ENCODE data around the gene RAP1B. TPM values are rescaled to one million over a fixed set of nuclear protein-coding genes. Genes with fewer than 3 reads are reported as not detected.

Gene RAP1B
- total and polyA plus RNA-seq, 2 of the 13 experiments (the other 11 are each of a cell fraction or from before 2014, with no cell fraction given): 71.1 to 92.7 TPM

DNA sequence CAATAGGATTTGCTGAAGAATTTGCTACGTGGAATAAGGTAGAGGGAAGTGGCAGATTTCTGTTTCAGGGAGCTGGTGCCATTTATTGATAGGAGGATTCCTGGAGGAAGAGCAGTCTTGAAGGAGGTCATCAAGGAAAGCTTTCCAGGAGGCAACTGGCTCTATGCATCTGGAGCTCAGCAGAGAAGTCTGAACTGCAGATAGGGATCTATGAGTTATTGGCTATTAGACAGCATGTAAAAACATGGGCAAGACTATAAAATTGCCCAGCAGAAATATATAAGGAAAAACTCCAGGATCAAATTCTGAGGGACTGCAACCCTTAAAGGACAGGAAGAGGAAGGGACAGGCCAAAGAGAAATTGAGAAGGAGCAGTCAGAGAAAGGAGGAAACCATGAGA lies 8.9 kb upstream of the RAP1B start (continued):
- TF ChIP-seq SIN3A (IDR thresholded peaks at IDR 0.05; ENCODE audit: borderline replicate concordance, low read depth, low read length) (no peak), CBX1 (IDR thresholded peaks at IDR 0.05; ENCODE audit: low read depth) (no peak), NR3C1 (CRISPR knock-in tag; IDR thresholded peaks at IDR 0.05) (no peak), ZNF737 (CRISPR knock-in tag; IDR thresholded peaks at IDR 0.05; ENCODE audit: borderline replicate concordance) (no peak), PAF1 (CRISPR knock-in tag; IDR thresholded peaks at IDR 0.05) (no peak), RFXANK (CRISPR knock-in tag; IDR thresholded peaks at IDR 0.05) (no peak), ZFP41 (CRISPR knock-in tag; IDR thresholded peaks at IDR 0.05; ENCODE audit: borderline replicate concordance) (no peak), MEIS1 (CRISPR knock-in tag; IDR thresholded peaks at IDR 0.05; ENCODE audit: borderline replicate concordance) (no peak), TBX2 (CRISPR knock-in tag; IDR thresholded peaks at IDR 0.05; ENCODE audit: borderline replicate concordance) (no peak), SAP130 (CRISPR knock-in tag; IDR thresholded peaks at IDR 0.05; ENCODE audit: low read depth) (no peak)
- TF ChIP-seq, protein P1, sequence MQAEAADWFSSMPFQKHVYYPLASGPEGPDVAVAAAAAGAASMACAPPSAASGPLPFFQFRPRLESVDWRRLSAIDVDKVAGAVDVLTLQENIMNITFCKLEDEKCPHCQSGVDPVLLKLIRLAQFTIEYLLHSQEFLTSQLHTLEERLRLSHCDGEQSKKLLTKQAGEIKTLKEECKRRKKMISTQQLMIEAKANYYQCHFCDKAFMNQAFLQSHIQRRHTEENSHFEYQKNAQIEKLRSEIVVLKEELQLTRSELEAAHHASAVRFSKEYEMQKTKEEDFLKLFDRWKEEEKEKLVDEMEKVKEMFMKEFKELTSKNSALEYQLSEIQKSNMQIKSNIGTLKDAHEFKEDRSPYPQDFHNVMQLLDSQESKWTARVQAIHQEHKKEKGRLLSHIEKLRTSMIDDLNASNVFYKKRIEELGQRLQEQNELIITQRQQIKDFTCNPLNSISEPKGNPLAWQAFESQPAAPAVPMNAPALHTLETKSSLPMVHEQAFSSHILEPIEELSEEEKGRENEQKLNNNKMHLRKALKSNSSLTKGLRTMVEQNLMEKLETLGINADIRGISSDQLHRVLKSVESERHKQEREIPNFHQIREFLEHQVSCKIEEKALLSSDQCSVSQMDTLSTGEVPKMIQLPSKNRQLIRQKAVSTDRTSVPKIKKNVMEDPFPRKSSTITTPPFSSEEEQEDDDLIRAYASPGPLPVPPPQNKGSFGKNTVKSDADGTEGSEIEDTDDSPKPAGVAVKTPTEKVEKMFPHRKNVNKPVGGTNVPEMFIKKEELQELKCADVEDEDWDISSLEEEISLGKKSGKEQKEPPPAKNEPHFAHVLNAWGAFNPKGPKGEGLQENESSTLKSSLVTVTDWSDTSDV (CRISPR knock-in tag; IDR thresholded peaks at IDR 0.05): no peak
- TF ChIP-seq, protein P2, sequence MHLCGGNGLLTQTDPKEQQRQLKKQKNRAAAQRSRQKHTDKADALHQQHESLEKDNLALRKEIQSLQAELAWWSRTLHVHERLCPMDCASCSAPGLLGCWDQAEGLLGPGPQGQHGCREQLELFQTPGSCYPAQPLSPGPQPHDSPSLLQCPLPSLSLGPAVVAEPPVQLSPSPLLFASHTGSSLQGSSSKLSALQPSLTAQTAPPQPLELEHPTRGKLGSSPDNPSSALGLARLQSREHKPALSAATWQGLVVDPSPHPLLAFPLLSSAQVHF (CRISPR knock-in tag; IDR thresholded peaks at IDR 0.05): no peak

DNA sequence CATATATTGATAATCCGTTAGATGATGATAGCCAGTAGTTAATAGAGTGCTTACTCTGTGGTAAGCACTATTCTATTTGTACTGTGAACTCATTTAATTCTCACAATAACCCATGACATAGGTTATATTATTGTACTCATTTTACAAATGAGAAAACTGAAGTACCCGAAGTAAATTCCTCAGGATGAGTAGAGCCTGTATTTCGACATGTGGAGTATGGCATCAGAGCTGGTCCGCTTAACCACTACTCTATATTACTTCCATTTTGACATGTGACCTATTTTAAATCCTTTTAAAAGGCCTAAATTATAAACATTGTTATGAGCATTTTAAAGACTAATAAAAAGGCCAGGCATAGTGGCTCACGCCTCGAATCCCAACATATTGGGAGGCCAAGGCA lies 8.0 kb upstream of the RAP1B start:
- no peaks in the 10 kb centered on the region for H3K79me2 ChIP-seq (ENCODE audit: insufficient read depth, low read length)
- no peak overlapping the region for H2AFZ ChIP-seq (ENCODE audit: low read length)
- WGBS (ENCODE audit: low lambda C conversion rate): 60% methylated on average over 6 of the region's 6 CpGs
- H3K27ac ChIP-seq (ENCODE audit: extremely low read length, insufficient read depth, low read length): no peak overlapping the region
- FAIRE-seq: no peak
- no peak overlapping the region for H3K4me2 ChIP-seq (ENCODE audit: low read depth, low read length)
- H3K4me3 ChIP-seq (replicated peaks in 1 of 3; ENCODE audit: insufficient read depth in 1 of 3, low read depth in 2 of 3, low read length in 3 of 3): no peak overlapping the region
- no peak overlapping the region for H3K9ac ChIP-seq (ENCODE audit: insufficient read depth, low read depth, low read length)
- BruUV-seq (replicated peaks): no TSS peak
- POLR2A ChIA-PET: no interaction called here
- DNase-seq (ENCODE audit: low spot score): no peak
- H4K20me1 ChIP-seq (ENCODE audit: insufficient read depth, low read length): no peaks in the 10 kb centered on the region
- in situ Hi-C loops (cut with HindIII; ENCODE audit: extremely low pct_ligation_motif_present, low pct_unique_long_range_greater_than_20kb): no loop called here
- no peaks in the 10 kb centered on the region for H3K27me3 ChIP-seq (ENCODE audit: control insufficient read depth in 1 of 2, insufficient read depth in 2 of 2, low read length in 2 of 2)
- intact Hi-C loops (cut with micrococcal nuclease; ENCODE audit: unreplicated experiment): no loop called here
- no peaks in the 10 kb centered on the region for H3K36me3 ChIP-seq (replicated peaks in 1 of 2; ENCODE audit: control insufficient read depth in 1 of 2, insufficient read depth in 2 of 2, low read length in 2 of 2)
- CTCF ChIA-PET (ENCODE audit: low intra/inter-chr PET ratio, low total read pairs): no interaction called here
- H3K9me3 ChIP-seq (ENCODE audit: low read length): no peaks in the 10 kb centered on the region
- H3K4me1 ChIP-seq (ENCODE audit: insufficient read depth, low read length): 0 out of 2 replicates have a peak, but pooled peaks cover 7% of the 10 kb centered on the region
- no peak for ATAC-seq
- TF ChIP-seq HOXA5 (CRISPR knock-in tag; IDR thresholded peaks at IDR 0.05) (no peak), U2AF2 (IDR thresholded peaks at IDR 0.05; ENCODE audit: low read depth, low read length) (no peak), MTA1 (CRISPR knock-in tag; IDR thresholded peaks at IDR 0.05; ENCODE audit: borderline replicate concordance) (no peak), ZNF816 (CRISPR knock-in tag; IDR thresholded peaks at IDR 0.05; ENCODE audit: borderline replicate concordance) (no peak), ZNF75D (CRISPR knock-in tag; IDR thresholded peaks at IDR 0.05; ENCODE audit: borderline replicate concordance) (no peak), REL (CRISPR knock-in tag; conservative IDR thresholded peaks at IDR 0.05) (no peak), ZFYVE20 (CRISPR knock-in tag; IDR thresholded peaks at IDR 0.05; ENCODE audit: borderline replicate concordance, low read depth) (no peak), ZNF670 (CRISPR knock-in tag; IDR thresholded peaks at IDR 0.05; ENCODE audit: borderline replicate concordance) (no peak)
- TF ChIP-seq, protein P3, sequence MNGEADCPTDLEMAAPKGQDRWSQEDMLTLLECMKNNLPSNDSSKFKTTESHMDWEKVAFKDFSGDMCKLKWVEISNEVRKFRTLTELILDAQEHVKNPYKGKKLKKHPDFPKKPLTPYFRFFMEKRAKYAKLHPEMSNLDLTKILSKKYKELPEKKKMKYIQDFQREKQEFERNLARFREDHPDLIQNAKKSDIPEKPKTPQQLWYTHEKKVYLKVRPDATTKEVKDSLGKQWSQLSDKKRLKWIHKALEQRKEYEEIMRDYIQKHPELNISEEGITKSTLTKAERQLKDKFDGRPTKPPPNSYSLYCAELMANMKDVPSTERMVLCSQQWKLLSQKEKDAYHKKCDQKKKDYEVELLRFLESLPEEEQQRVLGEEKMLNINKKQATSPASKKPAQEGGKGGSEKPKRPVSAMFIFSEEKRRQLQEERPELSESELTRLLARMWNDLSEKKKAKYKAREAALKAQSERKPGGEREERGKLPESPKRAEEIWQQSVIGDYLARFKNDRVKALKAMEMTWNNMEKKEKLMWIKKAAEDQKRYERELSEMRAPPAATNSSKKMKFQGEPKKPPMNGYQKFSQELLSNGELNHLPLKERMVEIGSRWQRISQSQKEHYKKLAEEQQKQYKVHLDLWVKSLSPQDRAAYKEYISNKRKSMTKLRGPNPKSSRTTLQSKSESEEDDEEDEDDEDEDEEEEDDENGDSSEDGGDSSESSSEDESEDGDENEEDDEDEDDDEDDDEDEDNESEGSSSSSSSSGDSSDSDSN (CRISPR knock-in tag; IDR thresholded peaks at IDR 0.05): no peak

Data from HepG2 (cell line).